IPS-NIHi7 (cell line): ENCODE results near the gene PRKG1.
"Not testable (repeated sequence)": the region's sequence is repeated elsewhere in the genome, so short reads cannot be mapped to it uniquely, and the experiment has no call there.

Experiments
- DNase-seq: peaks from one replicate; pipeline ENCODE4 v3.0.0; 2012; ENCODE audit warnings: mixed read lengths; ENCODE audit errors: extremely low spot score

The PRKG1 gene

GRCh38 chr10:51224671-51225161 lies 150.4 kb downstream of the PRKG1 start:
- no peak for DNase-seq

GRCh38 chr10:51227897-51228713 lies 153.8 kb downstream of the PRKG1 start:
- no peak for DNase-seq

- DNase-seq, result no peak
Observed at GRCh38 chr10:51228714-51229100, 154.4 kb downstream of the PRKG1 start.

- DNase-seq, result peak; percentile 20
Observed at GRCh38 chr10:51230887-51231585, 156.7 kb downstream of the PRKG1 start.

GRCh38 chr10:51231754-51232153 lies 157.5 kb downstream of the PRKG1 start:
- no peak for DNase-seq

- DNase-seq, result no peak
Observed at GRCh38 chr10:51233337-51234100, 159.2 kb downstream of the PRKG1 start.

- DNase-seq, result no peak
Observed at GRCh38 chr10:51235865-51236264, 161.6 kb downstream of the PRKG1 start.

- DNase-seq, result no peak
Observed at GRCh38 chr10:51239006-51239405, 164.7 kb downstream of the PRKG1 start.

- no peak for DNase-seq
Observed at GRCh38 chr10:51241461-51241860, 167.2 kb downstream of the PRKG1 start.

GRCh38 chr10:51242393-51242792 lies 168.1 kb downstream of the PRKG1 start:
- no peak for DNase-seq

- no peak for DNase-seq
Observed at GRCh38 chr10:51244309-51244708, 170.0 kb downstream of the PRKG1 start.

GRCh38 chr10:51244748-51245490 lies 170.6 kb downstream of the PRKG1 start:
- peak; percentile 45 for DNase-seq

GRCh38 chr10:51246156-51246555 lies 171.9 kb downstream of the PRKG1 start:
- no peak for DNase-seq

GRCh38 chr10:51250278-51250920 lies 176.1 kb downstream of the PRKG1 start:
- DNase-seq, result no peak

- no peak for DNase-seq
Observed at GRCh38 chr10:51251110-51251509, 176.8 kb downstream of the PRKG1 start.

GRCh38 chr10:51255381-51255780 lies 181.1 kb downstream of the PRKG1 start:
- DNase-seq, result no peak

GRCh38 chr10:51257511-51258248 lies 183.4 kb downstream of the PRKG1 start:
- no peak for DNase-seq

- no peak for DNase-seq
Observed at GRCh38 chr10:51260376-51260775, 186.1 kb downstream of the PRKG1 start.

- no peak for DNase-seq
Observed at GRCh38 chr10:51266496-51266895, 192.2 kb downstream of the PRKG1 start.

GRCh38 chr10:51267980-51268570 lies 193.8 kb downstream of the PRKG1 start:
- not testable (repeated sequence) for DNase-seq
